Astrocyte (in vitro differentiated cells and primary cell): Measurements from ENCODE around the gene TTC7B. TPM values are rescaled to one million over a fixed set of nuclear protein-coding genes. Genes with fewer than 3 reads are reported as not detected.
A peak's percentile ranks its signal among the peaks of the same experiment; 100 is the strongest.

Source experiments
- DNase-seq: peaks from one replicate; pipeline ENCODE4 v3.0.0-alpha.2; 2010; ENCODE audit warnings: low read depth
- FAIRE-seq: peaks from 2 replicates; lab custom pipeline; 2011; peaks lifted over from hg19 to GRCh38; lab: Jason Lieb, UNC
- H2AFZ ChIP-seq: 2 replicates; pipeline ENCODE4 v1.6.0; 2012; ENCODE audit warnings: low read depth, low read length, inconsistent platforms
- H3K27ac ChIP-seq: 2 replicates; pipeline ENCODE4 v1.5.1; 2011; ENCODE audit warnings: low read depth, low read length, inconsistent platforms
- H3K27me3 ChIP-seq: 2 replicates; pipeline ENCODE4 v1.6.0; 2011; ENCODE audit warnings: low read length, inconsistent platforms; ENCODE audit not compliant: insufficient read depth
- H3K36me3 ChIP-seq: 2 replicates; pipeline ENCODE4 v1.5.1; 2011; ENCODE audit warnings: low read length, inconsistent platforms; ENCODE audit not compliant: insufficient read depth
- H3K4me1 ChIP-seq: 2 replicates; pipeline ENCODE4 v1.5.1; 2011; ENCODE audit warnings: low read length, inconsistent platforms; ENCODE audit not compliant: insufficient read depth
- H3K4me2 ChIP-seq: 2 replicates; pipeline ENCODE4 v1.6.0; 2012; ENCODE audit warnings: low read length, inconsistent platforms
- H3K4me3 ChIP-seq: 2 replicates; pipeline ENCODE4 v1.5.1; 2011; ENCODE audit warnings: low read depth, mild to moderate bottlenecking, low read length, inconsistent platforms; ENCODE audit not compliant: insufficient read depth
- H3K79me2 ChIP-seq: 2 replicates; pipeline ENCODE4 v1.6.0; 2012; ENCODE audit warnings: mild to moderate bottlenecking, low read length, inconsistent platforms; ENCODE audit not compliant: insufficient read depth
- H3K9ac ChIP-seq: 2 replicates; pipeline ENCODE4 v1.6.0; 2012; ENCODE audit warnings: mild to moderate bottlenecking, low read length, inconsistent platforms
- H3K9me3 ChIP-seq: 2 replicates; pipeline ENCODE4 v1.5.1; 2012; ENCODE audit warnings: low read depth, mild to moderate bottlenecking, low read length, inconsistent platforms; ENCODE audit not compliant: insufficient read depth
- H4K20me1 ChIP-seq: 2 replicates; pipeline ENCODE4 v1.6.0; 2012; ENCODE audit warnings: low read length, inconsistent platforms; ENCODE audit not compliant: insufficient read depth
- H3K27ac Mint-ChIP-seq: one replicate; pipeline ENCODE4 v1.8.0; 2021; ENCODE audit warnings: mild to moderate bottlenecking, mixed read lengths; ENCODE audit not compliant: unreplicated experiment
- H3K27me3 Mint-ChIP-seq: one replicate; pipeline ENCODE4 v1.8.0; 2021; ENCODE audit warnings: low read depth, mixed read lengths; ENCODE audit not compliant: unreplicated experiment
- H3K36me3 Mint-ChIP-seq: one replicate; pipeline ENCODE4 v1.8.0; 2021; ENCODE audit warnings: low read depth, mixed read lengths; ENCODE audit not compliant: unreplicated experiment
- H3K4me1 Mint-ChIP-seq: one replicate; pipeline ENCODE4 v1.8.0; 2021; ENCODE audit warnings: low read depth, mixed read lengths; ENCODE audit not compliant: unreplicated experiment
- H3K4me3 Mint-ChIP-seq: one replicate; pipeline ENCODE4 v1.8.0; 2021; ENCODE audit warnings: mild to moderate bottlenecking, moderate library complexity, mixed read lengths; ENCODE audit not compliant: unreplicated experiment
- H3K9me3 Mint-ChIP-seq: one replicate; pipeline ENCODE4 v1.8.0; 2021; ENCODE audit warnings: mild to moderate bottlenecking, mixed read lengths; ENCODE audit not compliant: unreplicated experiment
- CTCF ChIP-seq: IDR thresholded peaks from 2 replicates; pipeline ENCODE4 v1.5.1; 2011; ENCODE audit warnings: low read depth, mild to moderate bottlenecking, inconsistent platforms, low read length, moderate library complexity; ENCODE audit not compliant: insufficient read depth
- EZH2 ChIP-seq: IDR thresholded peaks from 2 replicates; pipeline ENCODE4 v1.6.1; 2012; ENCODE audit warnings: mild to moderate bottlenecking, low read length, inconsistent platforms; ENCODE audit not compliant: insufficient read depth
- total RNA-seq: library from RNA; stranded (reverse); gene quantifications from 2 replicates; pipeline ENCODE4 v1.2.1, GENCODE V29; 2021

TTC7B gene
- total RNA-seq, 1 donor from 2014 or later, result 42.1 TPM

DNA sequence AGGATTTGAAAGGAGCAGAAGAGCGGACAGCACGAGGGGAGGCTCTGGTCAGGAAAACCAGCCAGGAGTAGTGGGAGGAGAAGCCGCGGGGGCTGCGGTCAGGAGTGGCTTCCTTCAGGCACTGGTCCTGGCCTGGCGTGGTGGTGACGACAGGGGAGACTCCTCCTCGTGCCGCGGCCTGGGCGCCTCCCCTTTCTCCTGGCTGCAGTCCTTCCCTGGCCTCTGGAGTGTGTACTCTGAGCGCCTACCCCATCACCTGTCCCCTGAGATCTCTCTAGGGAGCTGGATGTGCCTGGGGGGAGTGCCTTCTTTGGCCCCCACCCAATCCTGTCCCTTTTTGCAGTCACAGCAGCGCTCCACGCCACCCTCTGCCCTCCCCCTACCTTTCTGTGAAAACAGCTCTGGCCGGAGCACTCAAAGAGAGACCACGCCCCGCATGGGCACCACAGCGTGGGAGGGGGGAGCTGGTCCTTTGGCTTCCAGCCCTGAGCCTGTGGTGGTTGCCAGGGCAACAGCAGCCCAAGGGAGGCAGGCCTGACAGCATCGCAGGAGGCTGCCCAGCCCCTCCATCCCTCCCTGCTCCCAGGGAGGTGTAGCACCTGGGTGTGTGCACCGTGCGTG, 293.5 kb downstream of the TTC7B start:
- no peak overlapping the region for H3K9ac ChIP-seq
- Mint-ChIP-seq H3K36me3 (peaks cover 5% of the 10 kb centered on the region), H3K4me3 (no peak overlapping the region), H3K27me3 (peaks cover 35% of the 10 kb centered on the region), H3K9me3 (peaks cover 10% of the 10 kb centered on the region), H3K4me1 (peaks cover 5% of the 10 kb centered on the region), H3K27ac (no peak overlapping the region)
- H3K27me3 ChIP-seq, result no peaks in the 10 kb centered on the region
- H4K20me1 ChIP-seq, result no peaks in the 10 kb centered on the region
- DNase-seq (peak; percentile 45), FAIRE-seq (no peak)
- H3K4me1 ChIP-seq, result peaks cover 17% of the 10 kb centered on the region
- TF ChIP-seq EZH2 (no peak), CTCF (no peak)
- H3K36me3 ChIP-seq, result no peaks in the 10 kb centered on the region
- no peak overlapping the region for H3K4me3 ChIP-seq
- peak overlapping the region; percentile 81 for H3K4me2 ChIP-seq
- no peaks in the 10 kb centered on the region for H3K79me2 ChIP-seq
- peak overlapping the region; percentile 63 for H2AFZ ChIP-seq
- H3K27ac ChIP-seq, result no peak overlapping the region
- peaks cover 6% of the 10 kb centered on the region for H3K9me3 ChIP-seq

- no peak overlapping the region for H3K4me3 Mint-ChIP-seq
- no peak overlapping the region for H3K9ac ChIP-seq
- H3K27me3 ChIP-seq, result no peaks in the 10 kb centered on the region
- peaks cover 5% of the 10 kb centered on the region for H3K36me3 Mint-ChIP-seq
- H3K27me3 Mint-ChIP-seq, result peaks cover 33% of the 10 kb centered on the region
- no peak overlapping the region for H3K27ac ChIP-seq
- TF ChIP-seq CTCF (no peak), EZH2 (no peak)
- H2AFZ ChIP-seq, result no peak overlapping the region
- H3K36me3 ChIP-seq, result no peaks in the 10 kb centered on the region
- H3K4me2 ChIP-seq, result peak overlapping the region; percentile 81
- peaks cover 6% of the 10 kb centered on the region for H3K9me3 ChIP-seq
- H3K9me3 Mint-ChIP-seq, result peaks cover 8% of the 10 kb centered on the region
- no peaks in the 10 kb centered on the region for H3K79me2 ChIP-seq
- peaks cover 17% of the 10 kb centered on the region for H3K4me1 ChIP-seq
- no peak overlapping the region for H3K4me3 ChIP-seq
- no peak overlapping the region for H3K27ac Mint-ChIP-seq
- no peak for DNase-seq
- no peak for FAIRE-seq
- H3K4me1 Mint-ChIP-seq, result peaks cover 5% of the 10 kb centered on the region
- no peaks in the 10 kb centered on the region for H4K20me1 ChIP-seq
These were observed 294.2 kb downstream of the TTC7B start for GRCh38 chr14:90521930-90522483.
